ENCODE data around the gene ADRA2B.

Gene ADRA2B

DNA sequence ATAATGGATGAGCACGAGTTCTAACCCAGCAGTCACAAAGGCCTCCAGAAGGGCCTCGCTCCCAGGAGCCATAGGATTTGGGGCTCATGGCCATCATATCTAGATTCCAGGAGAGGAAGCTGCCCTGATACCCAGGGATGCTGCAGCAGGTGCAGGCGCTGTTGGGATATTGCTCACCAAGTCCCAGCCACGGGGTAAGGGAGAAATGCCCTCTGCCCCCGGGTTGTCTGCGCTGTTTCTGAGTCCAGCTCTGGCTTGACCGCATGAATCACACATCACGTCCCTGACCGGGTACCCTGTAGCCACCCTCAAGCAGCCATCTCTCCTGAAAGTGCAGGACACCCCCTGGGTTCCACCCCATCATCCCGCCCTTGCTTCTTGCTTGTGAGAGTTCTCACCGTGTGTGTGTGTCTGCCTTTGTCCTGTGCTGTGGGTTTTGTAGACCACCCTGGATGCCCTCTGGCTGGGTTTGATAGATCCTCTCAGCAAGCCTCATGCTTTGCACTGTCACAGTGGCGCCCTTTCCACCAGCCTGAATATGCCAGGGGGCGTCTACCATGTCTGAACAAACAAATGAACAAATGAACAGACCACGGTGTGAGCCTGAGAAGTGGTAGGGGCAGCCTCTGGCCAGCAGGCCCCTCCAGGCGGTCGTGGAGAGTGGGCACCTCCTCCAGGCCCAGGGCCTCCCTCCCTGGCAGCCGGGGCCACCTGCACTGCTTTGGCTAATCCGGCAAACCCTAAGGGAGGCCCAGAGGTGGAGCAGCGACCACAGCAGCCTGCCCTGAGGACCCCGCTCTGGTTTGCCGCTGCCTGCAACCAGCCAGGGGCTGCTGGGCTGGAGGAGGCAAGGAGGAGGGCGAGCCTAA lies 32.1 kb downstream of the ADRA2B start:
- H3K27ac ChIP-seq = no peak overlapping the region
- TF ChIP-seq, protein P1, sequence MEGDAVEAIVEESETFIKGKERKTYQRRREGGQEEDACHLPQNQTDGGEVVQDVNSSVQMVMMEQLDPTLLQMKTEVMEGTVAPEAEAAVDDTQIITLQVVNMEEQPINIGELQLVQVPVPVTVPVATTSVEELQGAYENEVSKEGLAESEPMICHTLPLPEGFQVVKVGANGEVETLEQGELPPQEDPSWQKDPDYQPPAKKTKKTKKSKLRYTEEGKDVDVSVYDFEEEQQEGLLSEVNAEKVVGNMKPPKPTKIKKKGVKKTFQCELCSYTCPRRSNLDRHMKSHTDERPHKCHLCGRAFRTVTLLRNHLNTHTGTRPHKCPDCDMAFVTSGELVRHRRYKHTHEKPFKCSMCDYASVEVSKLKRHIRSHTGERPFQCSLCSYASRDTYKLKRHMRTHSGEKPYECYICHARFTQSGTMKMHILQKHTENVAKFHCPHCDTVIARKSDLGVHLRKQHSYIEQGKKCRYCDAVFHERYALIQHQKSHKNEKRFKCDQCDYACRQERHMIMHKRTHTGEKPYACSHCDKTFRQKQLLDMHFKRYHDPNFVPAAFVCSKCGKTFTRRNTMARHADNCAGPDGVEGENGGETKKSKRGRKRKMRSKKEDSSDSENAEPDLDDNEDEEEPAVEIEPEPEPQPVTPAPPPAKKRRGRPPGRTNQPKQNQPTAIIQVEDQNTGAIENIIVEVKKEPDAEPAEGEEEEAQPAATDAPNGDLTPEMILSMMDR (conservative IDR thresholded peaks at IDR 0.05) = no peak
- TF ChIP-seq ZFX (IDR thresholded peaks at IDR 0.05) = no peak

DNA sequence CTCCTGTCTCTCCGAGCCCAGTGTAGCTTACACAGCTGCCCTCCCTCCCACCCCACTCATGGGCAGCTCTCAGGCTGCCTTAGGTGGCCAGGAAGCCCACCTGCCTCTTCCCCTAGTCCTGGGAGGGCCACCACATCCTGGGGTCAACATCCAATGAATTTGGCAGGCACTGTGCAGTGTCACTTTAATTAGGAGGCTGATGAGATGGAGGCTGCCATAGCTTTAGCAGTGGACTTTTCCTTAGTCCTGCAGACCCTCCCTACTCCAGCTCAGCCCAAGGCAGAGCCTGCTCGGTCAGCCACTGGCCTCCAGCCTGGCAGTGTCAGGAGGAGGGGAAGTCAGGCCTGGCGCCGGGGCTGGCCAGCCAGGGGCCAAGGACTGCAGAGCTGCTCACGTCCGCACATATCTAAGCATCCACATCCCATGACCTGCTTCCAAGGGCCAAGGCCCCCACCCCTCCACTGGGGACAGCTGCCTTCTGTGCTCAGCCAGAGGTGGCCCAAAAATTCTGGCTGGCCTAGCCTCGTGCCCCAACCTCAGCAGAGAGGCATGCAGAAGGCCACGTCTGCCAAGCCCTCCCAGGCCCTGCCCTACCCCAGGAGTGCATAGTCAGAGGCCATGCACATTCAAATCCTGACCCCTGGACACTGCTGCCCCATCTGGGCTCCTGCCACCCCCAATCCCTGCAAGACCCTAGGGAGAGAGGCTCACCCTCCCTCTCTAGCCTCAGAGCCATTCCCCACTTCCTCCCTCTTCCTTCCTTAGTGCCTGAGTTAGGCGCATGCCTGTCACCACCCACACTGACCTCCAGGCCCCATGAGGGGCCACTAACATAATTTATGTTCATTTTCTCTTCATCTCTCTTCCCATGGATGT lies 33.1 kb downstream of the ADRA2B start:
- H3K27ac ChIP-seq = no peak overlapping the region

DNA sequence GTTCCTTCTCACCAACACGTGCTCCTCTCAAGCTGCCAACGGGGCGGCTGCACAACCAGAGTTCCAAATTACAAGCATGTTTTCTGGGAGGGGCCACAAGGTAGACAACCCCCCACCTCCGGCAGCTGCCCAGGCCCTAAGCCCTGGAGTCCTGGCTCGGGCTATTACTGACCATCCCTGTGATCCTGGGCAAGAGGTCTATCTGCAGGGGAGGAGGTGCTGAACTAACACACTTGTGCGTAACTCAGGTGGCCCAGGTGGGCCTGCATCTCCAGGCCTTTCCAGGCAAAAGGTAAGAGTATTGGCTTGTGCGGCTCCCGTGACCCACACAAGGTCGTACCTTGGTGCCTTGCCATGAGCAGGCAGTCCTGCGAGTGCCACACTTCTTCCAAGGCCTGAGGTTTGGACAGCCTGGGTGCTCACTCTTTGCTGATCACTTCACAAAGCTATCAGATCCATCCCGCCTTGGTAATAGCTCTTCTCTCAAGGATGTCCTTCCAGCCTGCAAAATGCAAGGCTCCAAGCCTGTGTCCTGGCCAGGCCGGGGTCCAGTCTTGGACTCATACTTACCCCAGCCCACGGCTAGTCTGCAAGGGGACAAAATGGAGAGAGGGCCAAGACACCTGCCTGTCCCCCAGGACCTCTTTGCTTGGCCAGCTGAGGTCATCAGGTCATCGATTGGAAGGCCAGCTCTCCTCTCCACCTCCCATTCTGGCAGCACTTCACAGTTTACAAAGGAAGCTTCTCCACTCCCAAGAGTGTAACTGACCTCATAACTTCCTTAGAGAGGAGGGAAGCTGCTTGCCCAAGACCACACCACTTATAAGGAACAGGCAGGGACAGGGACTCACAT lies 33.9 kb downstream of the ADRA2B start:
- H3K27ac ChIP-seq = no peak overlapping the region
- TF ChIP-seq, protein P1 (conservative IDR thresholded peaks at IDR 0.05) = no peak
- no peak for TF ChIP-seq ZFX (IDR thresholded peaks at IDR 0.05)

More for the DNA sequence above, 33.1 kb downstream of the ADRA2B start:
- no peak for TF ChIP-seq ZFX (IDR thresholded peaks at IDR 0.05)
- TF ChIP-seq, protein P1 (conservative IDR thresholded peaks at IDR 0.05) = no peak

- H3K27ac ChIP-seq = no peak overlapping the region
- TF ChIP-seq, protein P1 (conservative IDR thresholded peaks at IDR 0.05) = no peak
- no peak for TF ChIP-seq ZFX (IDR thresholded peaks at IDR 0.05)
Measured at GRCh38 chr2:96081042-96081441, 35.3 kb downstream of the ADRA2B start.

DNA sequence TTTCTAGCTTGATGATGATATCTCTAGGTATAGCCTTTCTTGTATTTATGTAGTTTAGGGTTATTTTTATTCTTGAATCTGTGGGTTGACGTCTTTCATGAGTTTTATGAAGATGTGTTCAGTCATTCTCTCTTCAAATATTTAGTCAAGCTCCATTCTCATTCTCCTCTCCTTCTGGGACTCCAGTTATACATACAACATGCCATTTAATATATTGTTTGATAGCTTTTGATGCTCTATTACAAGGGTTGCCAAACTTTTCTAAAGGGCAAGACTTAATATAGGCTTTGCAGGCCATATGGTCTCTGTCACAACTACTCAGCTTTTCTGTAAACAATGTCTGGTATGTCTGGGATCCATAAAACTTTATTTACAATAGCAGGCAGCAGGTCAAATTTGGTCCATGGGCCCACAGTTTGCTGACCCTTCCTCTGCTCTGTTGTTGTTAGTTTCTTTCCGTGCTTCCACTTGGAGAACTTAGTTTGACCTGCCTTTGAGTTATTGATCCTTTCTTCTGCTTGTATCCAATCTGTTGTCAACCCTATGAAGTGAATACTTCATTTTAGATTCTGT lies 41.1 kb downstream of the ADRA2B start:
- H3K27ac ChIP-seq = no peak overlapping the region
- TF ChIP-seq ZFX (IDR thresholded peaks at IDR 0.05) = no peak
- TF ChIP-seq, protein P1 (conservative IDR thresholded peaks at IDR 0.05) = no peak

DNA sequence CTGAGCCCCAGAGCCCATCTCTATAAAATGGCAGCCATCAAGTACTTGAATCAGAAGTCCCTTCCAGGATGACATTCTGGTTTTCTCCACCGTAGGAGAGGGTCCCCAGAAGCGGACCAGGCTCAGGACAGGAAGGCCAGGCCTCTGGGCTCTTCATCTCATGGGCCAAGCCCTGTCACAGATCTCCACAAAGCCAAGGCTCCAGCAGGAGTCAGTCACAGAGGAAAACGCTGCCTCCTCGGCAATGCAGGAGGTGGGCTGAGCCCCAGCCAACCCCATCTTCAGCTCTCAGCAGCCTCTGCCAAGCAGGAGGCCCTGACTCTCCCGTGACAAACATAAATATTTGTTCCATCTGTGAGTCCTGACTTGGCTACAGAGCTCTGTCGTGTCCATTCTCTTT lies 42.2 kb downstream of the ADRA2B start:
- TF ChIP-seq, protein P1 (conservative IDR thresholded peaks at IDR 0.05) = no peak
- TF ChIP-seq ZFX (IDR thresholded peaks at IDR 0.05) = no peak

More for the DNA sequence above, 42.2 kb downstream of the ADRA2B start:
- no peak overlapping the region for H3K27ac ChIP-seq

Measured in C4-2B (cell line).